HG03175 (cell line): Measurements from ENCODE around the gene GNA12.

ENCODE experiments used
- ATAC-seq: cut with Tn5 transposase; IDR thresholded peaks from one replicate; pipeline ENCODE4 v1.9.1; 2021; ENCODE audit warnings: mild to moderate bottlenecking, moderate library complexity; ENCODE audit not compliant: unreplicated experiment

GNA12 gene

DNA sequence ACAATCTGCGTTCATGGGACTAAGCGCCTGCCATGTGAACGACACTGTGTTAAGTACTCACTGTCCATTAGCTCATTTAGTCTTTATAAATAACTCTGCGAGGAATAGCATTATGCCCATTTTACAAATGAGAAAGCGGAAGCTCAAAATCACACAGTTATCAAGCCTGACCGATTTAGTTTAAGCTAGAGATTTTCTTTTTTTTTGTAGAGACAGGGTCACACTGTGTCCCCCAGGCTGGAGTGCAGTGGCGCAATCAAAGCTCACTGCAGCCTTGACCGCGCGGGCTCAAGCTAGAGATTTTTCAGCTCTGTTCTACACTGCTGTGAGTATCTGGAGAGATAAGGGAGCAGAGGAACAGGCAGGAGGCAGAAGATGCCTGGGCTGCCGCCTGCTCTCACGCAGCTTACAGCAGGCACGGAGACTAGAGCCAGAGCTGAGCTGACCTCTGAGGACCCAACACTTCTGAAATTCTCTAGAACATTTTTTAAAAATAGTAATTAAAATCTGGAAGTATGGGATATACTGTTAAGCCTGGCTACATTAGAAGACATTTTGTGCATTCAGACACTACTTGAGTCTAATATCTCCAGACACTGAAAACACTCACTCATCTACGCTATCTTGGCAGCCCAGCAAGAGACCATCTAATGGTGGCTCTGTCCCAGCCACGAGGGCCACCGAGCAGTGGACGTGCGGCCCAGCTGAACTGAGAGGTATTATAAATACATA, 38.7 kb downstream of the GNA12 start:
- ATAC-seq = no peak

DNA sequence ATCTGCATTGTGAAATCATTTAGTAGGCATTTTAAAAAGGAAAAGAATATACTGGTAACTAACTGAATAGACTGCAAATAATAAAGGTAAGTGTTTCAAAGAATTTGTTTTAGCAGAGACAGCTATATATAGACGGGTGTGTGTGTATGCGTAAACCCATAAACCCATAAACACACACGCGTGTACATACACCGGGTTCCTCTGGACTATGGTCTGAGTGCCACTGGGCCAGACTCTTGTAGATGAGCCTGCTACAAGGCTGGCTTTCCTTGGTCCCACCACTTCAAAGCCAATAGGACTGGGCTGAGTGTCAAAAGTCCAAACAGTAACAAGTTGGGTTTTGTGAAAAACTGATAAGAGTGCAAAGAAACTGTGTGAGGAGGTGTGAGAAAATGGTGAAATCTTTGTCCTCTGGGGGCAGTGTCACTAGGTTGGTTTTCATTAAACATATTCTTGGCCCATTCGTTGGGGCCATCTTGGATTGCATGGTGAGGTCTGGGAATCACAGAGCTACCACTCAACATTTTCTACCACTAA, 39.8 kb downstream of the GNA12 start:
- ATAC-seq = no peak

DNA sequence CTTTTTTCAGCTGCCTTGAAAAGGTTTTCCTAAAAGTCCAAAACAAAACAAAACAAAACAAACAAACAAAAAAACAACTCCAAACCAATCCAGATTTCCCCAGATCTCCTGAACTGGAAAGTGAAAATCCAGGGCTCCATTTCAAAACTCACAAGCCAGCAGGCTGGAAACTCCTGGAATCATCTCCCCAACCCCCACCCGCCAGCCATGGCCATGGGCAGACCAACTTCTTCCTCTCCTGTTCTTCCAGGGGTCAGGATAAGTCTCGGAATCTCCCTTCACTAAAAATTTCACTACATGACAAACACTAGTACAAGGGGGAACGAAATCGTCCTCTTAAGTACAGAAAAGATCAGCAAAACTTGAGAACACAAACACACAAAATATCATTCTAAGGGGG, 40.4 kb downstream of the GNA12 start:
- no peak for ATAC-seq

DNA sequence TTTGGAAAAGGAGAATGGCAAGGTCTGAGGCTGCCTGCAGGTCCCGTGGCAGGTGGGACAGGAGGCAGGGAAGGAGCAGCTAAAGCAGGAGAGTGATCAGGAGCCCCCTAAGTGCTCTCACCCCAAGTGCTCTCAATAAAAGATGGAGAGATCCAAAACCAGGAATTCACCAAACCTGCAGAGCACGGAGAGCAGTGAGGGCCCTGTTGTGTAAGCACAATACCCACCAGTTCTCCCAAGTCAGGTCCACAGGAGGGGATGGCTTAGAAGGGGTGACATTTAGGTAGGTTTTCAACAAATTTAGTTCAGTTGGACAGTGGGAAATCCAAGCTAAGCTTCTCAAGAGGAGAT, 40.8 kb downstream of the GNA12 start:
- ATAC-seq = no peak

DNA sequence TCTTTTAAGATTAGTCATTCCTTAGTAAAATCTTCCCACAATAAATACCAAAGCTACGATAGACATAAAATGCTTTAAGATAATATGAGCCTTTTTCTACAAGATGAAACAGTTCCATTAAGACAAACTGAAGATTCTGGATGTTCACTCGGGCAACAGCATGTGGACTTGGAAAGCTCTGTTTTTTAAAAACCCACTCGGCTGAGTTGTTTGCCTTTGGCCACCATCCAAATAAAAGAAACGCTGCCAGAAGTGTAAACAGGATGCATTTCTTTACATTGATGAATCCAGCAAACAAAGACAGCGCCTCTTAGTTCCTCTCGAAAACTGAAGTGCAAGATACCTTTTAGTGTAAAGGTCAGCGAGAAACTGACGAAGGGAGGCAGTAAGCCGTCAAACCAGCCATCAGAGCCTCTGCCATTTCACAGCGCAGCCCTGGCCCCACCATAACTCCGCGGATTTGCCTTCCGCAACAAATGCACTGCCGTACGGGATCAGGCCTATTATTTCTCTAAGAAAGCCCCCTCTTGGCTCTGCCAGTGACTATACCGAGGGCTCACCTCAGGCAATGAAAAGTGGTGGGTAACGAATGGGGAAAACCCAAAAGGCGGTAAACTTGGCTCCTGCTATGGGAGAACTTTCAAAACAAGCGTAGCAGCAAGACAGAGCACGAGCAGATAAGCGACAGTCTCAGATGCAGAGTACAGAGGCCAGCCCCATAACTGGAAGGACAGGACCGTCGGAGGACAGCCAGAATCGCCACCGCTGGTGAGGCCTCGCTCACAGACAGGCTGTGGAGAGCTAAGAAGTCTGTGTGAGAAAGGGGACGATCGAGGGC, 41.4 kb downstream of the GNA12 start:
- ATAC-seq = no peak

DNA sequence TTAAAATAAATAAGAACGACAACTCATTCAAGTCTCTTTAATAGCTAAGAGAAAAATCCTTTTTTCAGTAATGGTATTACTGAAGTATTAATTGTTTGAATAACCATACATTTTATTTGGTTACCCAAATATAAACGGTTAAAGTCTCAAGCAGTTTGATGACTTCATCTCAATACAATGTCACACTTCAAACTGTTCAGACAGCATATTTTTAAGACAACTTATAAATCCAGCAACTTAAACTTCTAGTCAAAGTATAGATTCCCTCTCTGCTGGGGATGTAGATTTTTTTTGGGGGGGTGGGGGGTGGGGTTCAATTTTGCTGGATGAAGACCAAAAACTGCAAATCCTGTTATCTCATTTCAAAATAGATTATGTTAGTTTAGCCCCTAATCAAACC, 42.0 kb downstream of the GNA12 start:
- ATAC-seq = no peak

DNA sequence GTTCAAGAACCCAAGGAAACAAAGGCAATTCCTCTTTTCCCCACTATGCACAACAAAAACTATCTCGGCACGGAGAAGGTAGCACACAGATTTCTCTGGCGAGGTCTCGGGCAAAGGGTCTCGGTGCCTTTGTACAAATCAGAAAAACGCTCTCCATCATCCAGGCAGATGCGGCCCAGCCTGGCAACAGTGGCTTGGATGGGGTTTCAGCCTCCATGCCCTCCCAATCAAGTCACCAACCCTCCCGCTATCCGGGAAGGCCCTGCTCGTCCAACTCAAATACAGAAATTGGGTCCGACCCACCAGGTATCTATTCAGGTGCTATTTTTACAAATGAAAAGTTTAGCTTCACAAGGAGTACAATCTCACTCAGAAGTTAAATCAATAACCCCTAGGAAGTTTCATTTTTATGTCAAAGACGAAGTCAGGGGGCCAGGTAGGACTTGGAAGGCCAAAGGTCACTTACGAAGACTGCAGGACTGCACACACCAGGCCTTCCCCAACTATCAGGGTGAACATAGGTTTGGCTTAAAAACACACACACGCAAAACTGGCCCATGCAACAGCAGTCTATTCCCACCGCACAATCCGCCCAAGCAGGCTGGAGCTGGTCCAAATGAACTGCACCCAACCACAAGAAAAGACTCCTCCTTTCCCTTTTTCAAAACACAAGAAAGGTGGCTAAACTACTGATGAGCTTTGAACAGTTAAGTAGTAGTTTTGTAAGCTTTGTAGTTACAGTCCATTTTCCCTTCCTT, 43.0 kb downstream of the GNA12 start:
- ATAC-seq = no peak

DNA sequence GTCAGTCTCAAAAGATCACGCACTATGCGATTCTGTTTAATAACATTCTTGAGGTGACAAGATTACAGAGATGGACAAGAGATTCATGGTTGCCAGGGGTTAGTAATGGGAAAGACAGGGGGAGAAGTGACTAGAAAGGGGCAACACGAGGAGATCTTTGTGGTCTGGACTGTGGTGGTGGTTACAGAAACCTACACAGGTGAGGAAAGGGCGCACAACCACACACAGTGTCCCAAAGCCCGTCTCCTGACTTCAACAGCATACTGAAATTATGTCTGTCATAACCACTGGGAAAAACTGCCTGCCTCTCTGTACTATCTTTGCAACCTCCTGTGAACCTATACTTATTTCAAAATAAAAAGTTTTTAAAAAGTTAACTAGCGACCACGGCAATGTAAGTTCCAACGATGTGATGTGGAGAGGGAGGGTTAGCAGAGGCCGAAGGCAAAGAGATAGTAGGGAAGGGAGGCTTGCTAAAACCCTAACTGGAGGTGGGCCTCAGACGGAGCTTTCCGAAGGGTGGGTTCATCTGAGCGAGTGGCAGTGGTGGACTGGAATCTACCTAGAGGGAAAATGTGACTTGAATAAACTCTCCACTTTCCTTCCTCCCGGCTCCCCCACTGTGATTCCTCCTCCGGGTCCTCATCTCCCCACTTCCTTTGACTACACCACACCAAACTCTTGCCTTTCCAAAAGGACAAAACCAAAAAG, 43.7 kb downstream of the GNA12 start:
- ATAC-seq = no peak

DNA sequence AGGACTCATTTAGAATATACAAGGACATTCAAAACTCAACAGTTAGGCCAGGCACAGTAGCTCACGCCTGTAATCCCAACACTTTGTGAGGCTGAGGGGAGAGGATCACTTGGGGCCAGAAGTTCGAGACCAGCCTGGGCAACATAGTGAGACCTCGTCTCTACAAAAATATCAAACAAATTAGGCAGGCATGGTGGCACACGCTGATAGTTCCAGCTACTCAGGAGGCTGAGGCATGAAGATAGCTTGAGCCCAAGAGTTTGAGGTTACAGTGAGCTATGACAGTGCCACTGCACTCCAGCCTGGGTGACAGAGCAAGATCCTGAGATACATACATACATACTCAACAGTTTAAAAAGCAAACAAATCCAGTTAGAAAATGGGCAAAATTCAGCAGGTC, 44.9 kb downstream of the GNA12 start:
- no peak for ATAC-seq

DNA sequence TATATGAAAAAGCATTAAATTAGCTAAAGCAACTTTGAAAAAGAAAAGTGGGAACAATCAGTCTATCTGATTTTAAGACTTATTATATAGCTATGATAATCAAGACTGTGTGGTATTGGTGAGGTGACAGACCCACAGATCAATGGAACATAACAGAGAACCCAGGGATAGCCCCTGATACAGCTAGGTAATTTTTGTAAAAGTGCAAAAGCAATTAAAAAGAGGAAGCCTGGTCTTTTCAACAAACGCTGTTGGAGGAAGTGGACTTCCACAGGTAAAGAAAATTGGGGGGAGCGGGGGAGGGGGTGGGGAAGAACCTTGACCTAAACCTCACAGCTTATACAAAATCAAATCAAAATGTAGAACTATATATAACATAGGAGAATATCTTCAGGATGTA, 45.4 kb downstream of the GNA12 start:
- no peak for ATAC-seq

DNA sequence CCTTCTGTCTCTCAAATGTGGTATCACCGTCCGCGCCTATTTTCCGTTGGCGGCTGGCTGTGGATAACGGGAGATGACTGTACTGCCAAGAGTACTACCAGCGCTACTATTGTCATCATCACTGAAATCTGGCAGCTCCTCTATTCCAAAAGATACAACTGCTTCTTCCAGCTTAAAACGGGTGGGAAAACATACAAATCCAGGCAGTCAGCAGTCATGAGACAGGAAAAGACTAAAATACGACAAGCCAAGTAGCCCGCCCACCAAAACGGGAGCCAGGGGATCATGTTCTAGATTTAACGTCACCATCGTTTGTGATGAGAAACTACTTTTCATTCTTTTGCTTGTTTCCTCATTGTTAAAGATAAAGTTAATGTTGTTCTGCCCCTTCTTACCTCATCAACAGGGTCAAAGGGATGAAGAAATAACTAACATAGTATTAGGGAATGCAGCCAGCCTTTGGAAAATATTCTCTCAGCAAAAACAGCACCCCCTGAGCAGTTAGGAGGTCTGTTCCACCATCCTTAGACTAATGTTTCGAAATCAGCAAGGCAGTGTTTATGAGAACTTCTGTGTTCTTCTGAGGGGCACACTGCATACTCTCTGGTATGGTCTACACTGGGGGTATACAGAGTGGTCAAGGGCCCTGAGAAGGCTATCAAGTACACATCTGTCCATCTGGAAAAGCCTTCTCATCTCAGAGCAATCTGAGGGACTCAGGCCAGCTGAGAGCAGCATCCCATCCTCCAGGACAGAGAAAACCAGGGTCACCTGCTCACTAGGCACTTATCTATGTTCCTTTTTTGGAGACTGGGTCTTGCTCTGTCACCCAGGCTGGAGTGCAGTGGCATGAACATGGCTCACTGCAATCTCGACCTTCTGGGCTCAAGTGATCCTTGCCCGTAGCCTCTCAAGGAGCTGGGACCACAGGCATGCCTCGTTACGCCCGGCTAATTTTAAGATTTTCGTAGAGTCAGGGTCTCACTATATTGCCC, 47.5 kb downstream of the GNA12 start:
- no peak for ATAC-seq

DNA sequence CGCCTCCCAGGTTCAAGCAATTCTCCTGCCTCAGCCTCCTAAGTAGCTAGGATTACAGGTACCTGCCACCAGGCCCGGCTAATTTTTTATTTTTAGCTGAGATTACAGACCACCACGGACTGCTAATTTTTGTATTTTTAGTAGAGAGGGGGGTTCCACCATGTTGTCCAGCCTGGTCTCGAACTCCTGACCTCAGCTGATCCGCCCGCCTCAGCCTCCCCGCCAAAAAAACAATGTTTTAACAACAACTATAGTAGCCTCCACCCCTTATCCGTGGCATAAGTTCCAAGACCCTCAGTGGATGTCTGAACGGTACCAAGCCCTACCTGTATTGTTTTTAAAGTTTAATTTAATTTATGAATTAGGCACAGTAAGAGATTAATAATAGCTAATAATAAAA, 48.2 kb downstream of the GNA12 start:
- no peak for ATAC-seq

DNA sequence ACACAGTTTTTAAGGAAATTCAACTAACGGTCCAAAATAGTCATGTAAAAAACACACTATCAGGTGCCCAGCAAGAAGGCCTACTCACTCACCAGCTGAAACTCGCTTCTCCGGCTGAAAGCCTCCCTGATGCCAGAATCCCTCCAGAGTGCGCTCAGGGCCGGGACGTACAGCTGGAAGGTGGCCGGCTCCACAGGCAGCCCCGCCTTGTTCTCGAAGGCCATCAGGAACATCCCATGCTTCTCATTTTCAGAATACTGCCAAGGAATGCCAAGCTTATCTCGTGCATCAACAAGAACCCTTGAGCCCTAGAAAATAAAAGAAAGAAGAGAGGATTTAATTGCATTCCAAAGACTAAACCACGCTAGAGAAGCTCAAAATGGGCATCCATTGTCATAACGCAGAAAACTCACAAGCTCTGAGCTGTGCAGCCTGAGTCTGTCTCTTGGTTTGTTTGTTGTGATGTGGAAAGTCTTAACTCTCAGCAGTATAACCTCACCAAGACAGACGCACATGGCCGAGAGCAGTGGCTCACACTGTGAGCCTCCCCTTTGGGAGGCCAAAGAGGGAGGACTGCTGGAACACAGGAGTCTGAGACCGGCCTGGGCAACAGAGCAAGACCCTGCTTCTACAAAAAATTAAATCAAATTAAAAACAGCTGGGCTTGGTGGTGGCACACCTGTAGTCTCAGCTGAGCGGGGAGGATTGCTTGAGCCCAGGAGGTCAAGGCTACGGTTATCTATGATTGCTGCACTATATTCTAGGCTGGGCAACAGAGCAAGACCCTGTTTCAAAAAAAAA, 49.1 kb downstream of the GNA12 start:
- ATAC-seq = no peak

DNA sequence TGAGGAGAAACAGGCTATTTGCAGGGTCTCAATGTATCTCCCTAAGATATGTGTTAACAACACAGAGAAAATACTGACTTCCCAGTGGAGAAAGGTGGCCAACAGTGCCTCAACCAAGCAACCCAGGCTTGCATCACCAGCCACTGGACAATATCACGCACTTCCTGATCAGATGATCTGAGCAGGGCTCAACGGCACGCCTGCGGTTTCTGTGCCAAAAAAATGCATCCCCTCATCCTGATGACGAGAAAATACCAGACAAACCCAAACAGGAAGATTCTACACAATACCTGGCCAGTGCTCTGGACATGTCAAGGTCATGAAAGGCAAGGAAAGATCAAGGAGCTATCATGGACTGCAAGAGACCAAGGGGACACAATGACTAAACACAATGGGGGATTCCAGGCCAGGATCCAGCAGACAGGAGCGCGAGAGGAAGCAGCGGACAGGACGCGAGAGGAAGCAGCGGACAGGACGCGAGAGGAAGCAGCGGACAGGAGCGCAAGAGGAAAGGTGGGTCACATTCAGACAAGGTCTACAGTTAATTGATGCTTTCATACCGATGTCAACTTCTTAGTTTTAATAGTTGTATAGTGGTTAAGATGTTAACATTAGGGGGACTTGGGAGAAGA, 51.1 kb downstream of the GNA12 start:
- ATAC-seq = no peak

DNA sequence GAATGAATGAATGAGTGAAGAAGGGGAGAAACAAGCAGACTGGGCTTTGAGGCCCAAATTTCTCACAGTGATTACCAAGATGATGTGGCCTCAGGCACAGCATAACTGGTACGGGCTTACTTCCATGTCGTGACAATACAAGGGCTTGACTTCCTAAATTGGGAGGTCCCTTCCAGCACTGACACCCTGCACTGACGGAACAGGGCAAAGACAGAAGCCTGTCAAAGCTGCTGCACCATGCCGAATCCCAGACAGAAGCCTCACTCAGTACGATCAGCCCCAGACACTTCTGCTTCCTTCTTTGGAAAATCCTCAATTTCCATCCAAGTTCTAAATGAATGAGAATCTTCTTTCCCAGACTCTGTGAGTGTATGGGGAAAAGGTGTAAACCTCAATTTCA, 51.9 kb downstream of the GNA12 start:
- no peak for ATAC-seq

DNA sequence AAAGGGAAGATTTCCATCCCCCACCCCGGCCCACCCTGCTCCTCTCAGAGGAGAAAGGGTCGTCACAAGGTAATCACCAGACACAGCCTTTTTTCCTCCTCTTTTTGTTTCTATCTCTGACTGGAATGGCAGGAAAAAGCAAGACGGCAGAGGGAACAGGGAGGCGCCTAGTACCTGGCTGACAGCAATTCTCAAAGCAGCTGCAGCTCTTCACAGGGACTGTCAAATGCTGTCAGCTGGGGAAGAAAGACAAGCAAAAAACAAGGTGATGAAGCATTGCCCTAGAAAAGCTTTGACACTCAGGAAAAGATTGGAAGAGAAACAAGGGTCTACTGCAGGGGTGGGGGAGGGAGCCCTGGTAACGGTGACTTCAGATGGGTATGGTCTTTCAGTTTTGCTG, 52.7 kb downstream of the GNA12 start:
- ATAC-seq = no peak

DNA sequence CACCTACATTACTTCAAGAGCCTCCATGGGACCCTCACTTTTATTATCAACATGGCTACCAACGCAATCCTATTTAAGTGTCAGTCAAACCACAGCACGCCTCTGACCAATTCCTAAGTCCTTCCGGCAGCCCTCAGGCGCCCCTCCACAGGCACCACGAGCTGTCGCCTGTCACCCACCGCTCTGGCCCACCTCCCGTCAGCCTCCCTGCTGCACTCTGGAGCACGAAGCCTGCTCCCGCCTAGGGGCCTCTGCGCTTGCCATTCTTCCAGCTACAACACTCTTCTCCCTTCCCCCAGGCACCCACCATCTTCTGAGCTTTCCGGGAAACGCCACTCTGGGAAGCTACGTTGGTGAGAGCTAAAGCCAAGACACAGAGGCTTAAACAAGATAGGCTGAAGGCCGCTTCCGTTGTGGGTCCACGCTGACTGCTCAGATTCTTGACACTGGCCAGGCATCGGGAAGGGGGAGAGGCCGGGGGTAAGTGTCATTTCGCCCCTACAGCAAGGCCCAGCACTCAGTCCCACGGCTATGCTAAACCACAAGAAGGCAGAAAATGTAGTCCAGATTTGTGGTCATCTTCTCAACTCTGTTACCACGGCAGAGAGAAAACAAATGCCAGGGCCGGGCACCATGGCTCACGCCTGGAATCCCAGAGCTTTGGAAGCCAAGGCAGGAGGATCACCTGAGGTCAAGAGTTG, 56.7 kb downstream of the GNA12 start:
- no peak for ATAC-seq

DNA sequence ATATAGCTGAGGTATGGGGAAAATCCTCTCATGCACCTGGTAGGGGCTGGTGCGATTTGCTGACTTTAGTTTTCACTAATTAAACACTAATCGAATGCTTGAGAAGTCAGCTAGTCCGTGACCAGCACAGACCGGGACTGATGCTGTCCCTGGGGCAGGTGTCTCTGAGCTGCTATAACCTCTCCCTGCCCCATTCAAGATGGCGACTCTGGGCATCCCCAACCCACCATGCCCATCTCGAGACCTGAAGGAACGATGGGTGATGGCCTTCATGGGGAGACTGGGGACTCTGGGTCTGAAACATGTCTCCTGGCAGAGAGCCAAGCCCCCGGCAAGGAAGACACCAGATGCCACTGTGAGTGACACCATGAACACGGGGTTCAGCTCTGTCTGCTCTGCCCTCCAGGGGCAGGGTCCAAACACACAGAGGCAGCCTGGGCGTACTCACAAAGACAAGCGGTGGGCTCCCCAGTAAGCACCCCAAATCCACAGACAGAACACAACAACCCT, 57.4 kb downstream of the GNA12 start:
- ATAC-seq = no peak
